Stimulated activated CD4-positive, alpha-beta T cell treated with anti-CD3 and anti-CD28 coated beads, Interleukin-1b, Interleukin-23, amount 100 ng/mL, for 24 hours (primary cell): ENCODE measurements around the gene SMARCD1.
"Not testable (repeated sequence)": the region's sequence is repeated elsewhere in the genome, so short reads cannot be mapped to it uniquely, and the experiment has no call there.

ENCODE experiments used
- DNase-seq, 4 experiments: peaks; one replicate each; pipeline ENCODE4 v3.0.0-alpha.2; 2020; ENCODE audit warnings: low read depth in 4 of 4, low spot score in 1 of 4

The SMARCD1 gene

GRCh38 chr12:50077099-50077498 lies 8.0 kb upstream of the SMARCD1 start:
- no peak for DNase-seq

- DNase-seq: no peak
Observed at GRCh38 chr12:50078281-50078680, 6.9 kb upstream of the SMARCD1 start.

DNA sequence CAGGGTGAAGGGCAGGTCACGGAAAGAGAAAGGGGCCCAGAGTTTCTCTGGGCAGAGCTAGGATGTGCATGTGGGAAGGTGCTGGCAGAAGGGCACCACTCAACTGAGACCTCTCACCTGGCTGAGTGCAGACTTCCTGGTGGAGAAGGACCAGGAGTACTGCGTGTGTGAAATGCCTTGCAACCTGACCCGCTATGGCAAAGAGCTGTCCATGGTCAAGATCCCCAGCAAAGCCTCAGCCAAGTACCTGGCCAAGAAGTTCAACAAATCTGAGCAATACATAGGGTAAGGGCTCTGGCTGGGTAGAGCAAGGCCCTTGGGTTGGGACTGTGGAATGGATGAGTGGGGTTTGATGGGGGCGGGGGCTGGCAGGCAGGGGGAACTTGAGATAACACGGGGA lies 5.4 kb upstream of the SMARCD1 start:
- no peak for DNase-seq

- DNase-seq: no peak
Observed at GRCh38 chr12:50081096-50081808, 3.9 kb upstream of the SMARCD1 start.

DNA sequence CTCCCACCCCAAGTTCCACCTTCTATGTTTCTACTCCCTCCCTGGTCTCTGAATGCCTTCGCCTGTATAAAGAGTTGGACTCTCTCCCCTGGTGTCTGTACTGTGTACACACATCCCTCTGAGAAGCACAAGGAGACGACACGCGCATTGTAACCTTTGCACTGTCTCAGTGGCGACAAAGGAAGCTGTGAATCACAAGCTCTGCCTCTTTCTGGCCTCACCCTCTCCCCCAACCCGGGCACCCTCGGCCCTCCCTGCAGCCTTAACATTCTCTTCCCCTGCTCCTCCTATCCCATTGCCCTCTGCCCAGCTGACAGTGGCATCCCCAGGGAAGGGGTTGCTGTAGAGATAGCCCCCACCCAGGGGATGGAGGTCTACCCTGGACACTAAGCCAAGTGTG lies 2.5 kb upstream of the SMARCD1 start:
- DNase-seq: no peak

DNA sequence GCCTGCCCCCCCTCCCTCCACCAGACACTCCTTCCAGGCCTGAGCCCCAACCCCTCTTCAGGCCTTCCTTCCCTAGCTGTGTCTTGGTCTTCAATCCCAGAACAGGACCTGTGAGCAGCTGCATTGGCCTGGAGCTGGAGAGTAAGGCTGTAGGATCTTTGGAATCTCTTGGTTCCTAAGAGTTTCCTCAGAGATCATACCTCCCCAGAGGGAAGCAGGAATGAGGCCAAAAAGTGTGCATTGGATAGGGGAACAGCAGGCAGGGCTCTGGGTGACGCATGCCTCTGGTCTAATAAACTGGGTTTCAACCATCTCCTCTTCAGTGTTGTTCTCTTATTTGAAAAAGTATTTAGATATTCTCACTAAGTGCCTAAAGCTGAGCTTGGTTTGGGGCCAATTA lies 1.8 kb upstream of the SMARCD1 start:
- no peak for DNase-seq

- not testable (repeated sequence) for DNase-seq
Observed at GRCh38 chr12:50084409-50084774, 750 bp upstream of the SMARCD1 start.

GRCh38 chr12:50085615-50086072 lies 502 bp downstream of the SMARCD1 start:
- no peak for DNase-seq

DNA sequence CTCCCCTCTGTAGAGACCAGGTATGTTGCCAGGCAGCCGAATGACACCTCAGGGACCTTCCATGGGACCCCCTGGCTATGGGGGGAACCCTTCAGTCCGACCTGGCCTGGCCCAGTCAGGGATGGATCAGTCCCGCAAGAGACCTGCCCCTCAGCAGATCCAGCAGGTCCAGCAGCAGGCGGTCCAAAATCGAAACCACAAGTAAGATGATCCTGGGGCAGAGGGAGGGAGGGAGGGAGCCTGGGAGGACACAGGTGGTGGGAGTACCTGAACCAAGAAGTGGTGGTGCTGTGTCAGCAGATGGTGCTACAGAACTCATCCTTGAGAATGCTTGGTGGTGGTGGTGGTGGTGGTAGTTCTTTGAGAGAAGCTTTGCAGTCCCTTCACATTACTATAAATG lies 1.0 kb downstream of the SMARCD1 start:
- DNase-seq: no peak

- no peak for DNase-seq
Observed at GRCh38 chr12:50087151-50087550, 2.0 kb downstream of the SMARCD1 start.

DNA sequence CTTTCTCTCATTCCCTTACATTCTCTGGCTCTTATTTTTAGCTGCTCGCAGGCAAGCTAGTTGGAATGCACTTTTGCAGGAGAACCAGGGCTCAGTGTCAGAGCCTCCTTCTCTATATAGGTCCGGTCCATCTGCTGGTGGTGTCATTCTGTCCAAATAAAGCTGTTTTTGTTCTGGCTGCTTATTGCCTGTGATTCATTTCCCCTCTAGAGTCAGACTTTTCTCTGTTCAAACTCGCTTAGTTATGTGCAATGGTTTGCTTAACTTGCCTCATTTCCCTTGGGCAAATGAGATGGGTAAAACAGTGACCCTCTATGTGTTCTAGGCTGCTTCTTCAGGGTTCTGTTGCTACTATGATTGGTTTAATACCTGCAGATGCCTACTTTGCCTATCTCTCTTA lies 2.9 kb downstream of the SMARCD1 start:
- no peak for DNase-seq

DNA sequence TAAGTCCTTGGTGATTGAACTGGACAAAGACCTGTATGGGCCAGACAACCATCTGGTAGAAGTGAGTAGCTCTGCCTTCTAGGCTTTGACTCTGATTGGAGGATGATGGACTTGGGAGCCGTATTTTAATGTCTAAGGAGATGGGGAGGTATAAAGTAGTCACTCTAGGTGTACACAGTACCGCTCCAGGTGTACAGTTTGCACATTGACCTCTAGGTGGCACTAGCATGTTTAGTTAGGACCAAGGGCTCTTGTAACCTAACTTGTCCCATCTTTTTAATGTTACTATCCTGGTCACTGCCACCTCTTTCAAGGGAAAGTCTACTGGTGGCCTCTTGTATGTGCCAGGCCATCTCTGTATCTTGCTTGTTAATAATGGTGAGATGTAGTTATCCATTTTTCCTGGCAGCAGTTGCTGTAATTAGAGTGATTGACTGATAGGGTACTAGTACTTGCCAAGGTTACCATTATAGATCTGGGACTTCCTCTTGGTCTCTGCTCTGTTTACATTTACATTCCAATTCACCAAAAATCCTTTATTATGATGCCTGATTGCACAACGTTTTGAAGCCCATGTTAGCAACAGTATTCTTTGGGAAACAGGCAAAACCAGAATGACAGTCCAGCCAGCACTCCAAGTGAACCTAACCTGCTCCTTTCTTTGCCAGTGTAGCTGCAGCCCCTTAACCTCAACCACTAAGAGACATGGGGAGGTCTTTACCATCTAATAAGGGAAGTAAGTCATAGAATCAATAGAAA lies 3.6 kb downstream of the SMARCD1 start:
- DNase-seq: peak in 2 of 4 experiments; percentile 24 to 38

GRCh38 chr12:50089730-50090129 lies 4.6 kb downstream of the SMARCD1 start:
- DNase-seq: no peak

DNA sequence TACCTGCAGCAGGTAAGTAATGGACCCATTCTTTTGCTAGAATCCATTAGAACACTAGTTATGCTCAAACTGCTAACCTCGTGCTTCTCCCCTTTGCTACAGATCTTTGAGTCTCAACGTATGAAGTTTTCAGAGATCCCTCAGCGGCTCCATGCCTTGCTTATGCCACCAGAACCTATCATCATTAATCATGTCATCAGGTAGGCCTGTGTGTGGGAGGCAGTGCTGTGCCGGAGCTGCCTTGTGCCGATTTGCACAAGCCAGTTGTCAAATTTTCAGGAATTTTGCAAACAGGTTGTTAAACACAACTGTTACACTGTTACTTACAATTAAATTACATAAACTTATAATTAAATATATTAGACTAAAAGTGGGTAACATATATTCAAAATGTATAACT lies 5.2 kb downstream of the SMARCD1 start:
- no peak for DNase-seq

- no peak for DNase-seq
Observed at GRCh38 chr12:50097952-50098351, 12.8 kb downstream of the SMARCD1 start.

DNA sequence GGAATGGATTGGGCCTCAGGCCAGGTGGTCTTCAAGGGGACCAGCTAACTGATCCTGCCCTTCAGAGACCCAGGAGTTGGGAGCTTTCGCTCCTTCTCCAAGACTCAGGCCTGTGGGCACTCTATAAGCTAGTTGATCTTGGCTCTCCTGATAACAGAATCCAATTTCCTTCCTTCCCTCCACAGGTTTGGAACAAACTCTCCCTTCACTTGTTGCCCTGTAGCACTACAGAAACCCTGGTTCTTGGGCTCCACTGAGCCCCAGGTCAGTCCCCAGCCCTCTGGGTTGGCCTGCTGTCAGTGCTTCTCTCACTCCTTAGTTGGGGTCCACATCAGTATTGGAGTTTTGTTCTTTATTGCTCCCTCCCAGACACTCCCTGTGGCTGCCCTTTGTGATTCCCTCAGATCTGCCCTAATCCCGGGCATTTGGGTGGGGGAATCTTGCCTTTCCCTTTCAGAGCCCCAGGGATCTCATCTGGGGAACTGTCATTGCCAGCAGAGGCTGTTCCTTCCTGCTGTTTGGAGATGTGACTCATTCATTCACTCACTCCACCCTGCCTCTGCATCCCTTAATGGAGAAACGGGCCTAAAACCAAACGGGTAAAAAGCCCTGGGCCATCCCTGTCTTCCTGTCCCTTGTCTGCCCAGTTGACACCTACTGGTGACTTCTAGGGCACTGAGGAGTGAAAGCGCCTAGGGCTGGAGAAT lies 14.3 kb downstream of the SMARCD1 start:
- no peak for DNase-seq

GRCh38 chr12:50100561-50100960 lies 15.4 kb downstream of the SMARCD1 start:
- no peak for DNase-seq

DNA sequence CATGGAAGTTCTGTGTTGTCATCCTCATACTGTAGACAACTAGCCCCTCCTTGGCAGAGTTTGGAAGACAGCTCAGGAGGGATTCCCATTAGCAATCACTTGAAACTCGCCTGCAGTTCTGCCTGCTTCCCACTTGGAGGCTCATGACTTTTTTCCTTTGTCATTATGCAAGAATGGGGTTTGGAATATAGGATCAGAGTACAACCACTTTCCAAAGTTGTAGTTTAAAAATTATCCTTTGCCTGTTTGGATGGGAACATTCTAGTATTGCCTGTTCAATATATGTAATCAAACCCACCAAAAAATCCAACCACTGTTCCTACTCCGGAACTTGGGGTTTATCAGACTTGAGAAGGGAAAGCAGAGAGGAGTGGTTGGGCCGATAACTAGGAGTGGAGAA lies 16.5 kb downstream of the SMARCD1 start:
- DNase-seq: no peak

GRCh38 chr12:50102131-50102531 lies 17.0 kb downstream of the SMARCD1 start:
- DNase-seq: no peak

GRCh38 chr12:50102646-50103309 lies 17.6 kb downstream of the SMARCD1 start:
- DNase-seq: no peak

DNA sequence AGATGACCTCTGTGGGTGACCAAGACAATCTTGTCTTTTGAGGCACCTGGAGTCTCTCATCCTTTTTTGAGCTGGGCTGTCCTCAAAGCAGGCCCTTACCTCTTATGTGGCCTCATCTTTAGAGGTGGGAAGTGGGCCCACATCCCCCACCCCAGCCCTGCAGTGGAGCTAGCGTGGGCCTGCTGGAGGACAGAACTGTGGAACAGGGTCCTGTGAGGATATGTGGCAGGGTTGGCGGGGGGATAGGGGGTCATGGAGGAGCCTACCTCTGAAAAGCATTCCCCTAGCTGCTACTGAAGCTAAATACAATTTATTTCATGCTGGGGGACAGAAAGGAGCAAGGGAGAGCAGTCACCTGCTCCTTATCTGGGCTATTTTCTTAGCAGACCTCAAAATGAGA lies 18.2 kb downstream of the SMARCD1 start:
- no peak for DNase-seq
